ENCODE results near the gene FOXD1. TPM values are rescaled to one million over a fixed set of nuclear protein-coding genes. Genes with fewer than 3 reads are reported as not detected.

FOXD1 gene
- total RNA-seq, 1 experiment from 2014 or later: 50.9 TPM

- intact Hi-C loops (cut with micrococcal nuclease): loop anchor here (1.0 to 5.0 kb wide), 4 partner anchors 83 to 231 kb away; no protein-coding TSS in a partner anchor
- POLR2A ChIA-PET: interaction anchor here (0.6 to 3.0 kb wide), 22 partner anchors 9 to 493 kb away, joined by 3 to 60 read pairs (median 4); partner anchors contain the start of genes BTF3 and FCHO2
Observed at GRCh38 chr5:73447530-73448462, 781 bp downstream of the FOXD1 start.

GRCh38 chr5:73446631-73447529 lies 1.7 kb downstream of the FOXD1 start:
- Mint-ChIP-seq H3K4me3 (ENCODE audit: unreplicated experiment) (peak overlapping the region; percentile 89), H3K4me1 (ENCODE audit: insufficient read depth, unreplicated experiment) (peaks cover 11% of the 10 kb centered on the region), H3K9me3 (ENCODE audit: unreplicated experiment) (no peaks in the 10 kb centered on the region), H3K27me3 (ENCODE audit: insufficient read depth, unreplicated experiment) (no peaks in the 10 kb centered on the region), H3K36me3 (ENCODE audit: insufficient read depth, unreplicated experiment) (peaks cover 14% of the 10 kb centered on the region), H3K27ac (ENCODE audit: low read depth, unreplicated experiment) (peak overlapping the region; percentile 92)
- BruUV-seq (replicated peaks): TSS peak; percentile 80
- no peak for TF ChIP-seq CTCF (IDR thresholded peaks at IDR 0.05; ENCODE audit: unreplicated experiment)
- CTCF ChIA-PET: interaction anchor here (0.8 to 2.8 kb wide), 3 partner anchors 90 to 231 kb away, joined by 3 to 24 read pairs (median 3); no protein-coding TSS in a partner anchor
- peak; percentile 36 for DNase-seq (ENCODE audit: unreplicated experiment)
- intact Hi-C loops (cut with micrococcal nuclease): loop anchor here (2.0 to 5.0 kb wide), 3 partner anchors 82 to 165 kb away; no protein-coding TSS in a partner anchor
- POLR2A ChIA-PET: interaction anchor here (1.0 to 3.0 kb wide), 9 partner anchors 30 to 363 kb away, joined by 3 to 60 read pairs (median 7); partner anchors contain the start of gene BTF3

More at GRCh38 chr5:73447530-73448462, 781 bp downstream of the FOXD1 start:
- Mint-ChIP-seq H3K4me3 (ENCODE audit: unreplicated experiment) (peak overlapping the region; percentile 85), H3K9me3 (ENCODE audit: unreplicated experiment) (no peaks in the 10 kb centered on the region), H3K27ac (ENCODE audit: low read depth, unreplicated experiment) (peak overlapping the region; percentile 87), H3K27me3 (ENCODE audit: insufficient read depth, unreplicated experiment) (no peaks in the 10 kb centered on the region), H3K4me1 (ENCODE audit: insufficient read depth, unreplicated experiment) (peaks cover 11% of the 10 kb centered on the region), H3K36me3 (ENCODE audit: insufficient read depth, unreplicated experiment) (peaks cover 14% of the 10 kb centered on the region)
- TF ChIP-seq CTCF (IDR thresholded peaks at IDR 0.05; ENCODE audit: unreplicated experiment): no peak
- DNase-seq (ENCODE audit: unreplicated experiment): peak; percentile 61
- CTCF ChIA-PET: interaction anchor here (0.6 to 2.8 kb wide), 13 partner anchors 44 to 313 kb away, joined by 3 to 24 read pairs (median 3); no protein-coding TSS in a partner anchor
- no TSS peak for BruUV-seq (replicated peaks)

GRCh38 chr5:73445665-73446630 lies 2.6 kb downstream of the FOXD1 start:
- Mint-ChIP-seq H3K27ac (ENCODE audit: low read depth, unreplicated experiment) (peak overlapping the region; percentile 92), H3K9me3 (ENCODE audit: unreplicated experiment) (no peaks in the 10 kb centered on the region), H3K27me3 (ENCODE audit: insufficient read depth, unreplicated experiment) (no peaks in the 10 kb centered on the region), H3K36me3 (ENCODE audit: insufficient read depth, unreplicated experiment) (peaks cover 14% of the 10 kb centered on the region), H3K4me1 (ENCODE audit: insufficient read depth, unreplicated experiment) (peaks cover 17% of the 10 kb centered on the region), H3K4me3 (ENCODE audit: unreplicated experiment) (peak overlapping the region; percentile 89)
- TF ChIP-seq CTCF (IDR thresholded peaks at IDR 0.05; ENCODE audit: unreplicated experiment): no peak
- no peak for DNase-seq (ENCODE audit: unreplicated experiment)
- intact Hi-C loops (cut with micrococcal nuclease): loop anchor here (2.0 to 5.0 kb wide), 3 partner anchors 81 to 164 kb away; no protein-coding TSS in a partner anchor
- CTCF ChIA-PET: interaction anchor here (1.2 kb wide), 1 partner anchor 230 kb away, joined by 9 read pairs; no protein-coding TSS in a partner anchor
- POLR2A ChIA-PET: interaction anchor here (0.6 to 1.3 kb wide), 11 partner anchors 49 to 230 kb away, joined by 3 to 13 read pairs (median 4); partner anchors contain the start of gene BTF3
- BruUV-seq (replicated peaks): no TSS peak
